EL (cell line): ENCODE measurements around the gene SCN1A.
"Not testable (repeated sequence)": the region's sequence is repeated elsewhere in the genome, so short reads cannot be mapped to it uniquely, and the experiment has no call there.

Source experiments
- DNase-seq: peaks from one replicate; pipeline ENCODE4 v3.0.0-alpha.2; 2016

The SCN1A gene

GRCh38 chr2:166134252-166135151 lies 6.7 kb upstream of the SCN1A start:
- no peak for DNase-seq

GRCh38 chr2:166133653-166134052 lies 5.8 kb upstream of the SCN1A start:
- DNase-seq: no peak

GRCh38 chr2:166128156-166128505 lies 311 bp upstream of the SCN1A start:
- DNase-seq: no peak

- no peak for DNase-seq
These were observed 1.7 kb downstream of the SCN1A start for GRCh38 chr2:166126007-166126639.

GRCh38 chr2:166125557-166125956 lies 2.3 kb downstream of the SCN1A start:
- no peak for DNase-seq

- DNase-seq: no peak
These were observed 9.6 kb downstream of the SCN1A start for GRCh38 chr2:166118180-166118579.

GRCh38 chr2:166117491-166117890 lies 10.3 kb downstream of the SCN1A start:
- peak; percentile 26 for DNase-seq

- no peak for DNase-seq
These were observed 12.2 kb downstream of the SCN1A start for GRCh38 chr2:166115589-166115988.

GRCh38 chr2:166112193-166112605 lies 15.6 kb downstream of the SCN1A start:
- peak; percentile 34 for DNase-seq

GRCh38 chr2:166106431-166107015 lies 21.3 kb downstream of the SCN1A start:
- no peak for DNase-seq

GRCh38 chr2:166104773-166105172 lies 23.0 kb downstream of the SCN1A start:
- DNase-seq: no peak

- DNase-seq: no peak
These were observed 23.7 kb downstream of the SCN1A start for GRCh38 chr2:166104084-166104483.

GRCh38 chr2:166103277-166103676 lies 24.5 kb downstream of the SCN1A start:
- not testable (repeated sequence) for DNase-seq

- no peak for DNase-seq
These were observed 33.5 kb downstream of the SCN1A start for GRCh38 chr2:166094325-166094724.

GRCh38 chr2:166092889-166093288 lies 34.9 kb downstream of the SCN1A start:
- DNase-seq: peak; percentile 59

- no peak for DNase-seq
These were observed 36.4 kb downstream of the SCN1A start for GRCh38 chr2:166091439-166091838.

- peak; percentile 10 for DNase-seq
These were observed 36.9 kb downstream of the SCN1A start for GRCh38 chr2:166090908-166091307.

GRCh38 chr2:166090346-166090745 lies 37.5 kb downstream of the SCN1A start:
- no peak for DNase-seq

- DNase-seq: peak; percentile 47
These were observed 39.2 kb downstream of the SCN1A start for GRCh38 chr2:166088634-166089033.

GRCh38 chr2:166084301-166084700 lies 43.5 kb downstream of the SCN1A start:
- no peak for DNase-seq

GRCh38 chr2:166082736-166083135 lies 45.1 kb downstream of the SCN1A start:
- no peak for DNase-seq

GRCh38 chr2:166081852-166082251 lies 46.0 kb downstream of the SCN1A start:
- no peak for DNase-seq

GRCh38 chr2:166081131-166081632 lies 46.6 kb downstream of the SCN1A start:
- DNase-seq: no peak

- no peak for DNase-seq
These were observed 53.4 kb downstream of the SCN1A start for GRCh38 chr2:166074430-166074829.
